Kasumi-1 (cell line): Measurements from ENCODE around the gene CDKN2C.

ENCODE experiments used
- DNase-seq, 2 experiments: peaks; one replicate each; lab custom pipeline; 2025; lab: John Stamatoyannopoulos, UW

The CDKN2C gene

DNA sequence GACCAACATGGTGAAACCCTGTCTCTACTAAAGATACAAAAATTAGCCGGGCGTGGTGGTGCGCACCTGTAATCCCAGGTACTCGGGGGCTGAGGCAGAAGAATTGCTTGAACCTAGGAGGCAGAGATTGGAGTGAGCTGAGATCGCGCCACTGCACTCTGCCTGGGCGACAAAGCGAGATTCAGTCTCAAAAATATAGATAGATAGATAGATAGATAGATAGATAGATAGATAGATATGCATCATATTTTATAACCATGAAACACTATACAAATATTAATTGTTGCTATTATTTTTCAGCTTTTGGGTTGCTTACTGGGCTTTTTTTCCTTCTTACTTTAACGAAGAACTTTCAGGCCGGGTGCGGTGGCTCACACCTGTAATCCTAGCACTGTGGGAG is 5.2 kb upstream of the CDKN2C start:
- DNase-seq: no peak

DNA sequence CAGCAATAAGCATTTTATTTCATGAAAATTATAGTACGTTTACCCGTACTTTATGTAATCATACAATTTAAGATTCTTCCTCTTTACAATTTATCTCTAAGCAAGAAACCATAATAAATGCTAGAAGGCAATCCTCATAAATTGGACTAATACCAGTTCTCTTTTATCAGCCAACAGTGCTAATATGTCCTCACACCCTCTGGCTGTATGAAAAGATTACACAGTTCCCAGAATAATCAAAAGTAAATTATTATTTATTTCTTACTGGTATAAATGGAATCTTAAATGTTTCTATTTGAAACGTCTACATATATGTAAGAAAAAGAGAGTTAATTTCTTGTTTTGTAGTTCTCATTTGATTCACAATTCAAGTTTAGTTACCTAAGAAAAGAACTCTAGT is 3.1 kb upstream of the CDKN2C start:
- peak; percentile 41 to 48 for DNase-seq

DNA sequence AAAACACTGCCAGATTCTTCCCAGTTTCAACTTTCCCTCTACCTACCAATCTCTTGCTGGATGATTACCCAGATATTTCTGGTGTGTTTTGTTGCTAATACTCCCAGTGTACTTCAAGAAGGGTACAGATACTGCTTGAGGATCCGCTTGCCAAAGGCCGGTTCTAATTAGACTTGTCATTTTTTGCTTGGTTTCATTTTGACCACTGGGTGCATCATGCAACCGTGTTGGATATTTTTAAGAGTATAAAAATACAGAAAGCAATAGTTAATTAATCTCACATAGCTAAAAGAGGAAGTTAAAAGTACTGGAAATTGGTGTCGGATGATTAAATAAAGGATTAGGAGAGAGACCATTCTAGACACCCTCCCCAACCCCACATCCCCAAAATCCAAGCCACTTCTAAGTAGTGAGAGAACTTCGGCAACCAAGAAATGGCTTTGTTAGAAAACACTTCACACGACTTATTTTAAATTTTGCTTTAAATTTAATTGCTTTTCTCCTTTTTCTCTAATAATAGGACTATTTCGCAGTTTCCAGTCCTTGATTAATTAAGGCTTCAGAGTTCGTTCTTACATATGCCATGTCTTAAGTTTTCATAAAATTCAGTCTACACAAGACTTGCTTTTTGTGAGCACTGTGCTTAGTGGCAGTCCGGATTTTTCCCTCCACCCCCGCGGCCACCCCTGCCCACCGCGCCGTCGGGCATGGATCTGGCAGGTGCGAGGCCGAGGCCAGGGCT is 2.5 kb upstream of the CDKN2C start:
- peak; percentile 58 to 61 for DNase-seq

DNA sequence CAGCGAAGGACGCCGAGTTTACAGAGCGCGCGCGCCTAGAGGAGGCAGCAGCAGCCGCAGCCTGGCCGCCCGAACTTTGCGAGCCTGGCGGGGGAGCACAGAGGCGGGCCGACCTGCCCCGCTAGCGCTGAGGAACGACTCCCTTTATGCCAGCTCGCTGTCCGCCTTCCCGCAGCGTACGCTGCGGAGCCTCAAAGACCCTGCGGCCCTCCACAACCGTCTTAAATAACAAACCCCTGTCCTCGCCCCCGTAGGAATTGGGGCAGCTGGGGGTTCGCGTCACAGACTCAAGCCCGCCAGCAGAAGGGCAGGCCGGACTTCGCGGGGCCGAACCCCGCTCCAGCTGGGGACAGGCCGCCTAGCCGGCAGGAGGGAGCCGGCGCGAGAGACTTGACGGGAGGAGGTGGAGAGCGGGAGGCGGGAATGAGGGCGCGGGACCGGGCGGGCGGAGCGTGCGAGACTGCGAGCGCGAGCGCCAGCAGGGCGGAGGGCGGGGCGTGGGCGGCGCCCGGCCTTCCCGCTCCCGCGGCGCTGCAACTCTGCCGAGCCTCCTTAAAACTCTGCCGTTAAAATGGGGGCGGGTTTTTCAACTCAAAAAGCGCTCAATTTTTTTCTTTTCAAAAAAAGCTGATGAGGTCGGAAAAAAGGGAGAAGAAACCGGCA is 1.8 kb upstream of the CDKN2C start:
- peak; percentile 90 to 91 for DNase-seq

DNA sequence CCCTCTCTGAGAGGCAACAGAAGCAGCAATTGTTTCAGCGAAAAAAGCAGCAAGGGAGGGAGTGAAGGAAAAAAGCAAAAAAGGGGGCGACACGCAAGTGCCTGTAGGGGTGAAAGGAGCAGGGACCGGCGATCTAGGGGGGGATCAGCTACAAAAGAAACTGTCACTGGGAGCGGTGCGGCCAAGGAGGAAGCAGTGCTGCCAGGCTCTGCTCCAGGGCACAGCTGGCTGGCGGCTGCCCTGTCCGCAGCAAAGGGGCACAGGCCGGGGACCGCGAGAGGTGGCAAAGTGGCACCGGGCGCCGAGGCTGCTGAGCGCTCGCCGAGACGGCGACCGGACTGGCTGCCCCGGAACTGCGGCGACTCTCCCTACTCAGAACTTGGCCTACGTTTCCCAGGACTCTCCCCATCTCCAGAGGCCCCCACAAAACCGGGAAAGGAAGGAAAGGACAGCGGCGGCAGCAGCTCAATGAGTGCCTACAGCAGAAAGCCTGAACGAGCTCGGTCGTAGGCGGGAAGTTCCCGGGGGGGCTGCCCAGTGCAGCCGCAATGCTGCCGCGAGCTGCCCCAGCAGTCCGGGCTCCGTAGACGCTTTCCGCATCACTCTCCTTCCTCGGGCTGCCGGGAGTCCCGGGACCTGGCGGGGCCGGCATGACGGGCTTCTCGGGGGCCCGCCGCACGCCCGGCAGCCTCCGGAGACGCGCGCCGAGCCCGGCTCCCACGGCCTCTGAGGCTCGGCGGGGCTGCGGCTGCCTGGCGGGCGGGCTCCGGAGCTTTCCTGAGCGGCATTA is 1.0 kb upstream of the CDKN2C start:
- DNase-seq: peak; percentile 86 to 91

DNA sequence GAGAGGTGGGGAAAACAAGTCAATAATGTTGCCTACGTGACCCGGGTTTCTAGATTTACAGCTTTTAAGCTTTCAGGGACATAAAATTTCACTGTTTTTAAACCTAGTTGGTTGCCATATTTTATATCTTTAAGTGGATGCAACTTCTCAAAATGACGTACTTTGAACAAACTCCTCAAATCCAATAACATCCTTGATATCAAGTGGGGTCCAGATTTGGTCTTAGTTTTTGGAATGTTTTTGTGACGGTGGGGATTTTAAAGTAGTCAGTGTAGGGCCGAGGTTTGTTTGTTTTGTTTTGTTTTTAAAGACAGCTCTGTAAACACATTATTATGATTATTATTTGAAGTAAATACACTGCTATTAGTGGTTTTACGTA is 453 bp downstream of the CDKN2C start:
- peak; percentile 62 to 67 for DNase-seq

DNA sequence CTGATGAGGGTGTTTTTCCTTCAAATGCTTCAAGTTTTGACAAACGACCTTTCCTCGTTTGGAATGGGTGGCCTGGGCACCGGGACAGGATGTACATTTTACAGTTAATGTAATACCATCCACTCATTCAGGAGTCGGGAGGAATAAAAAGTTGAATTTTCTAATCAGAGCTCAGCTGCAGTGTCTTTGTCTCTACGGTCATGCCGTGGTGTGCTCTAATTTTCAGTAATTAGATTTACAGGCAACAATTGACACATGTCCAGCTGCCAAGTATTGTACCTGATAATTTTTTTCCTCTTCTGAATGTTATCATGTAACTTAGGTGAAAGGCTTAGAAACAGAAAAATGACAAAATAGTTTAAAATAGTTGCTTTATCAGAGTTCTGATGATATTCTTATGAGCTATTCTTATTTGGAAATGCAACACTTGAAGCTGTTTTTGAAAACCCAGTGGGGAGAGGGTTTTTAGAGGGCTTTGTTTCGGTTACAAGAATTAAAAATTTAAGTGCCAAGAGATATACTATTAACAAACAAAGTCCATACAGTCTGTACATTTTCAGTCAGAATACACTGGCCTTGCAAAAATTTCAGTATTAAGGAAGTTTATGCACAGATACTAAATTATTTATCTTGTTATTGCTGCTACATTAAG is 1.0 kb downstream of the CDKN2C start:
- peak; percentile 34 to 44 for DNase-seq

DNA sequence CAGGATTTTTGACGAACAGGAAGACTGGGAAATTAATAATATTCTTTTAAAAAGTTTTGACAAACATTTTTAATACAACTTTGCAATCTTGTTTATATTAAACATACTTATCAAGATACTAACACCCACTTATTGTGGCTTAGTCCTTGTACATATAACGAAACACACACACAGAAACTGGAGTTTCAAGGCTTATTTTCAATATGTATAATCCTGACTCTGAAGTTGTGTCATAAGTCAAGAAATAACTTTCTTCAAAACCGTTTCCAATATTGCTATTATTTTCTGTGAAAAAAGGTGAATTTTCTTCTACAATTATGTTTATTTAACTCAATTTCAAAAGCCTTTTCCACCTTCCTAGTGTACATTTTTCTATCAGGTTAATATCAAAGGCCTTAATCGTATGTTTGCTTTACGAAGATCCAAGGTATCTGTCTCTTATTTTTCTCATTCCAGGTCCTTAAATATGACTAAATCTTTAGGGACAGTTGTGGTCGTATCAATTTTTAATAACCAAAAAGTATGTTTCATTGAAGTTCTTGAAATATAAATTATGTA is 1.8 kb downstream of the CDKN2C start:
- peak; percentile 36 to 43 for DNase-seq

DNA sequence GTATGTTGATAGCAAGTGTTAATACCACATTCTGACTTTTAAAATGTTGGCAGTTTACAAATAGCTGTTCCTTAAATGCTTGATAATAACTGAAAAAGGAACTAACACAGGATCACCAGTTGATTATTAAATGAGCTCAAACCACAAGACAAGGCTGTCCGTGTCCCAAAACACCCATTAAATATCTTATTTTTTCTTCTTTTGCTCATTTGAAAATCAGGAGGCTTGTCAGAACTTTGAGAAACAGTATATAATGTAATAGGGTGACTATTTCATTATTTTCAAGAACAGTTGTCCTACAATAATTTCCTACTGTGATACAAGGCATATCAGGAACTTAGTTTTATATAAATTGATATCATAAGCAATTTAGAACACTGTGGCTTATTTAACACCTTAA is 2.7 kb downstream of the CDKN2C start:
- DNase-seq: peak; percentile 53 to 81

DNA sequence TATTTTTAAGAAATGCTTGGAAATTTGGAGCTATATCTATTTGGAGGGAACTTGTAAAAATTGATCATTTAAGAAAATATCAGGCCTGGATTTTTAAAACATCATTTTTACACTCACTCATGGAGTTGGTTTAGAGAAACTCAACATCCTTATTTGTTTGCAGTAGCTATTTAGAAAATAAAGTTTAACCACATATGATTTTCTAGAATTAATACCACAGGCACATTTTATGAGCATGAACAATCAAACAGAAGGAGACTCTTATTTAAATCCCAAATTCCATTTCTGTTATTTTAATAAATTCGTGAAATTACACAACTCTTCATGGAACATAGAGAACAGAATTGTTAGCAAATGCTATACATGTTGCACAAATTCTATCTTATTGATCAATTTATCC is 3.2 kb downstream of the CDKN2C start:
- no peak for DNase-seq

DNA sequence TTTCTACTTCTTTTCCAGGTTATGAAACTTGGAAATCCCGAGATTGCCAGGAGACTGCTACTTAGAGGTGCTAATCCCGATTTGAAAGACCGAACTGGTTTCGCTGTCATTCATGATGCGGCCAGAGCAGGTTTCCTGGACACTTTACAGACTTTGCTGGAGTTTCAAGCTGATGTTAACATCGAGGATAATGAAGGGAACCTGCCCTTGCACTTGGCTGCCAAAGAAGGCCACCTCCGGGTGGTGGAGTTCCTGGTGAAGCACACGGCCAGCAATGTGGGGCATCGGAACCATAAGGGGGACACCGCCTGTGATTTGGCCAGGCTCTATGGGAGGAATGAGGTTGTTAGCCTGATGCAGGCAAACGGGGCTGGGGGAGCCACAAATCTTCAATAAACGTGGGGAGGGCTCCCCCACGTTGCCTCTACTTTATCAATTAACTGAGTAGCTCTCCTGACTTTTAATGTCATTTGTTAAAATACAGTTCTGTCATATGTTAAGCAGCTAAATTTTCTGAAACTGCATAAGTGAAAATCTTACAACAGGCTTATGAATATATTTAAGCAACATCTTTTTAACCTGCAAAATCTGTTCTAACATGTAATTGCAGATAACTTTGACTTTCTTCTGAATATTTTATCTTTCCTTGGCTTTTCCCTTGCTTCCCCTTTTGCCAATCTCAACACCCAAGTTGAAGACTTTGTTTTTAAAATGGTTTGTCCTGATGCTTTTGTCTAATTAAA is 4.0 kb downstream of the CDKN2C start:
- DNase-seq: peak; percentile 45 to 57

DNA sequence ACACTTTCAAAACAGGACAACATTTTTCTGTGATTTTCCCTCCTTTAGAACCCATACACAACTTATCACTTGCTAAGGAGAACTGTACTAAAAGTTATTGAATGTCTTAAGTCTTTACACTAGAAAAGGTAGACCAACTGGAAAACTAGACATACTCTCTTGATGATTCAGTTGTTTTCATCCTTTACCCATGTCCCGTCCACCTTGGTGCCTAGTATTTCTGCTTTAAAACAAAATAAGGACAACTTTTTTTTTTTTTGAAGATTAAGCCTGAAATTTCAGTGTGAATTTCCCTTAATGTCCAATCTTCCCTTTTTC is 4.5 kb downstream of the CDKN2C start:
- peak in 1 of 2 experiments; percentile 57 for DNase-seq

DNA sequence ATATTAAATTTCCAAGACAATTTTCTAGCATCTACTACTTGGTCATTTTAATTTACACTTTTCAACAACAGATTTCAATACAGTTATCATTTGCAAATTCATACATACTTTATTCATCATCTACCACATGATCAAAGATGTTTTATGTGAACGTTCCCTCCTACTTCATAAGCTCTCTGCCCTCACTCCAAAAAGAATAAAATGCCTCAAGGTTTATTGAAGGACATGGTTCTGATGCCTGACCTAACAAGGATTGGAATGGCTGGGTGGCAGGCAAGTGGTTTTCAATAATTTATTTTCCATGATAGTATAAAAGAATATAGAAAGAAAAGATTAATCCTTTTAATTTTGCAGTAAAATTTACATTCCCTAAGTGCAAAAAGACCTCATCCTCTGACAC is 5.4 kb downstream of the CDKN2C start:
- peak in 1 of 2 experiments; percentile 31 for DNase-seq

DNA sequence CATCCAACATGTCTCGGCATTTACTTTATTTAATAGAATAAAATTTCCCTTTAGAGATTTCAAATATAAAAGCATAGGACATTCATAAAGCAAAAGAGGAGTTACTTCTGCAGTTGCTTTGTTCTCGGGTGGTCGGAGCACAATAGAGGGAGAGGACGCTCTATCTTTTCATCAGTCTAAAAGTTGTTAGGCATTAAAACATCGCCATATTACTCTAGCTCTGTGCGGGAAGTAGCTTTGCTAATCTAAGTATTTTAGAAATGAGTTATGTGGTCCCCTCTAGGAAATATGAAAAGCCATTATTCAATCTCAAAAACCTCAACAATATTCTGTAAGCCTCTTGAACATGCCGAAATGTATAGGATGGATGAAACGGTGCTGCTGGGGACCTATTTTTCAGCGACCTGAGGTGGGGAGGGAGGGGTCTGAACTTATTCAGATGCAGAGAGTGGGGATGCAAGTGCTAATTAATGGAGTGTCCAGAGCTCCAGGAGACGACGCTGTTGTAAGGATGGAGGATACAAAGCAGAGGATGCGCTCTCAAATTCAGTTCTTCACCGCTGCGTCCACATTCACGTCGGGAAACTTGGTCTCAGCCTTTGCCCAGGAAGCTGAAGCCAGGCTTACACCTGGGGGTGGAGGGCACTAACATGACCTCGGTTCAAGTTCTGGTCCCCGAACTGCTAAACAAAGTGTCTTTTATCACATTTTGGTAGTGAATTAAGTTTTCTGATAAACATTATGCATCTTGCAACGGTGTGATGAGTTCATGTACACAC is 6.3 kb downstream of the CDKN2C start:
- DNase-seq: peak; percentile 69 to 70

DNA sequence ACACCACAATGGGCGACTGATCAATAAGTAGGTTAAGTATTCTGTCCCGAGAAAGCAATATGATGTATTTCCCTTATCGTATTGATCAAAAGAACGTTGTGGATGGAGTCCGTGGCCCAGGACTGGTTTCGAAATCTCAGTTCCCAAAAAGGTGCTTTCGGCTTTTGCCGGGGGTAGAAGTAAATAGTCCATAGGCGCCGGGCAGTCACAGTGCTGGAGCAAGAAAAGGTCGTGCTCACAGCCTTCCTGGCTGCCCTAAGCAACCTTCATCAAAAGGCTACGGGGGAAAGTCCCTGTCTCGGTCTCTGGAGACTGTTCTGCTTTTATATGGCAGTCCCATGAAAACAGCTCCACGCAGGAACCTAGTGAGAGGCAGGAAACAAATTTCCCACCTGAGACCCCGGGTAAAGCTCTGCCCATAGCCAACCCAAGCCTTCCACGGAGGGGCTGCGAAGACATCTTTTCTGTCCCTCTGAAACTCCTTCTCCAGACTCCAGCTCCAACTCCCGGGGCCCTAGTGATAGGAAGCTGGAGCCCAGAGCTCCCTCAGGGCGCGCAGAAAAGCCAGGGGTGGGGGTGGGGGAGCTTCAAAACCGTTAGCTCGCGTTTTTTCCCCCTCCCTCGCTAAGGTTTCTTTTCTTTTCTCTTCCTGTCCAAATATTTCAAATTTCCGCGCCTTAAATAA is 7.0 kb downstream of the CDKN2C start:
- peak; percentile 69 to 78 for DNase-seq

DNA sequence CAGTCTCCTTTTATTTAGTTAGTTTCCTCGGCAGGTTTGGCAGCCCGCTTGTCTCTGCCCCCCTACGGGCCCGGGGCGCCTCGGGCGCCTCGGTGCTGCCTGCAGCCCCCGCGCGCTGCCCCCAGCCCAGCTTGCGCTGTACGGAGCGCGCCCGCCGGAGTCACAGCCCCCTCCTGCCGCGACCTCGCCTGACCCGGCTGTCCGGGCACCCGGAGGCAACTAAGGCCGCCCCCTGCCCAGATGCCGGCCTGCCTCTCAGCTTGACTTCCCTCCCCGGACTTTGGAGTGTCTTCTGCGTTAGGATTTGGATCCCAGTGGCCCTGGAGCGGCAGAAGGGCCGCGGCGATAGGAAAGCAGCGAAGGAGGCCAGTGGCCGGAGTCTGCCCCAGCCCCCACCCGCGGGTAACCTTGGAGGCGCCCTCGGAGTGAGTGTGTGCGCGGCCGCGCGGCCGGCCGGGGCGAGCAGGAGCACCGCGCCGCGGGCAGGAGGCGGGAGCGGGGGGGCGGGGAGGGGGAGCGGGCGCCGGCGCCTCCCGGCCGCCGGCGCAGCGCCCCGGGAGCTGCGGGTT is 7.6 kb downstream of the CDKN2C start:
- peak in 1 of 2 experiments; percentile 53 for DNase-seq

DNA sequence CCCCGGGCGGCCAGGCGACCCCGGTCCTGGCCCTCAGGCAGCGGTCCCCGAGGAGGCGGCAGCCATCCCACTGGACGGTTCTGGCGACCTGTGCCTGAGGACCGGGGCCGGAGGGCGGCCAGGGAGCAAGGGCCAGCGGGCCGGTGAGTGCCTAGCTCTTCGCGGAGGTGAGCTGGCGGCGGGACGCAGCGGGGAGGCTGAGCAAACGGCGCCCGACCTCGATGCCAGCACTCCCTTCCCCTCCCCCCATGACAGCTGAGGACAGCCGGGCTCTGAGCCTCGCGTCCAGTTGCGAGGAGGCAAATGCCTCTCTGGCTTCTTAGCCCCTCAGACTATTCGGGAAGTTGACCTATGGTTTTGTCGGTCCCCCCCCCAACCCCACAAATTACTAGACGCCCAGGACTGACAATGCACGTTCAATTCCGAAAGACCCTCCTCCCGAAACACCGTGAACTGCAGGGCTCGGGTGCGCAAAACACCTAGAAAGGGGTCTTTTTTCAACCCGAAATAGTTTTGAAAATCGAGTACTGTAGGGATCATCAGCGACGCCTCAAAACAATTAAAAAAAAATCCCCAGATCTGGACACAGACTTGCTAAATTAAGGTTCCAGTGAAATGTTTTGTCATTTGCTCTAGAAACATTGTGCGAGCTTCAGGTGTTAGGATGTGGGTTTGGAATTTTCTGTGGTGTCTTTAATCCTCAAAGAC is 8.3 kb downstream of the CDKN2C start:
- peak; percentile 42 to 51 for DNase-seq

DNA sequence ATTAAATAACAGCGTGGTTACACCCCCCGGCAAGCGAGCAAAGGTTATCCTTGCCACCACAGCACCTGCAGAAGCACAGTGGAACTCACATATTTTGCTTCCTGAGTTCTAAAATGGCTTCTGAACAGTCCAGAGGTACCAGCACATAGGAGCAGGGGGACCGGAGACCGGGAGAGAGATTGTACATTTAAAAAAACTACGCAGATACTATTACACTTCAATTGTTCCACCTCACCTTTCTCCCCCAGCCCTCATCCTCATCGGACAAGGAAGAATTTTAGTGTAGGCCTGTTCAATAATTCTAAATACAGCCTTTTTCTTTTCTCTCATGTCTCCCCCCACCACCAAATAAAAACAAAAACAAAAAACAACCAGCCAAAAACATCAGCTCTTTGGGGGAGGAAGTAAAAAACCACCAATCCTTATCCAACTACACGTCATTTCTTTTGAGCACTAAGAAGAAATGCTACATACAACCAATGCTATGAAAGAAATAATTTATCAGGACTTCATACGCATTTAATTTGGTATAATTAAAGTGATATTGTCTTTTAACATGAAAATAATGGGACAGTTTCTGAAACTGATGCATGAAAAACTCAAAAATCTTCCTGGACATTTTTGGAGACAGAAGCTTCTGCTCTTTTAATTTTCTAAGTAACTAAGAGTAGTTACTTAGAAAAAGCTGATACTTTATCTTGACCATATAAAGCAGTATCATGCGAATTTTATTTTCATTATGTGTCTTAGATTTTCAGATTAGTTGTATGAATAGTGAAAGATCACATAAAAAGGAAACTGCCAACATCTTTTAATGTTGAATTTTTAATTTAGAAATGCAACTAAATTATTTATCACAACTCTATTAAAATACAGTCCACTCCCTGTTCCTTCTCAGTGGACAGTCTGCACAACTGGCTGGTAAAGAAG is 9.1 kb downstream of the CDKN2C start:
- peak; percentile 68 to 71 for DNase-seq
